Neural progenitor cell (in vitro differentiated cells): ENCODE data around the gene ZCCHC10. TPM values are rescaled to one million over a fixed set of nuclear protein-coding genes. Genes with fewer than 3 reads are reported as not detected.

ENCODE experiments used
- DNase-seq: peaks from one replicate; pipeline ENCODE4 v3.0.0-alpha.2; 2016; ENCODE audit warnings: low spot score
- H2AFZ ChIP-seq: fragments of 200-600 bp; sonication (generic); replicated peaks from 2 replicates; pipeline ENCODE4 v1.6.1; 2016; ENCODE audit warnings: antibody characterized with exemption
- H3F3A ChIP-seq: fragments of 200-600 bp; sonication (generic); 2 replicates; pipeline ENCODE4 v1.6.1; 2016; ENCODE audit warnings: antibody characterized with exemption, low read depth
- H3K27ac ChIP-seq: fragments of 200-600 bp; sonication (generic); 2 replicates; pipeline ENCODE4 v1.5.1; 2016; ENCODE audit warnings: mild to moderate bottlenecking
- H3K27me3 ChIP-seq: fragments of 200-600 bp; sonication (generic); 2 replicates; pipeline ENCODE4 v1.6.1; 2016; ENCODE audit warnings: mild to moderate bottlenecking, moderate library complexity
- H3K36me3 ChIP-seq: fragments of 200-600 bp; sonication (generic); 2 replicates; pipeline ENCODE4 v1.5.1; 2016
- H3K4me1 ChIP-seq: fragments of 200-600 bp; sonication (generic); 2 replicates; pipeline ENCODE4 v1.6.1; 2016; ENCODE audit warnings: mixed run types
- H3K4me2 ChIP-seq: fragments of 200-600 bp; sonication (generic); 2 replicates; pipeline ENCODE4 v1.6.1; 2016
- H3K4me3 ChIP-seq: fragments of 200-600 bp; sonication (generic); 2 replicates; pipeline ENCODE4 v1.5.1; 2016
- H3K79me2 ChIP-seq: fragments of 200-600 bp; sonication (generic); 2 replicates; pipeline ENCODE4 v1.6.1; 2016; ENCODE audit warnings: low read depth
- H3K9ac ChIP-seq: fragments of 200-600 bp; sonication (generic); 2 replicates; pipeline ENCODE4 v1.6.1; 2016
- H3K9me3 ChIP-seq: fragments of 200-600 bp; sonication (generic); 2 replicates; pipeline ENCODE4 v1.5.1; 2016; ENCODE audit warnings: low read depth
- H4K20me1 ChIP-seq: fragments of 200-600 bp; sonication (generic); 2 replicates; pipeline ENCODE4 v1.6.1; 2016; ENCODE audit warnings: low read depth
- H3K27ac Mint-ChIP-seq: 3 replicates; pipeline ENCODE4 v1.8.0; 2021; ENCODE audit warnings: mixed read lengths
- H3K27me3 Mint-ChIP-seq: 2 replicates; pipeline ENCODE4 v1.8.0; 2022; ENCODE audit warnings: low read depth, mild to moderate bottlenecking, inconsistent platforms, moderate library complexity, mixed read lengths; ENCODE audit not compliant: insufficient read depth
- H3K36me3 Mint-ChIP-seq: 3 replicates; pipeline ENCODE4 v1.8.0; 2021; ENCODE audit warnings: mixed read lengths
- H3K4me1 Mint-ChIP-seq: 3 replicates; pipeline ENCODE4 v1.8.0; 2021; ENCODE audit warnings: mixed read lengths
- H3K4me3 Mint-ChIP-seq: 3 replicates; pipeline ENCODE4 v1.8.0; 2021; ENCODE audit warnings: mild to moderate bottlenecking, moderate library complexity, mixed read lengths
- H3K9me3 Mint-ChIP-seq: 3 replicates; pipeline ENCODE4 v1.8.0; 2020; ENCODE audit warnings: mixed read lengths
- EZH2 ChIP-seq: fragments of 200-600 bp; sonication (generic); IDR thresholded peaks from 2 replicates; pipeline ENCODE4 v1.6.1; 2017; ENCODE audit warnings: antibody characterized with exemption, mild to moderate bottlenecking, moderate library complexity
- EZH2phosphoT487 ChIP-seq: fragments of 200-600 bp; sonication (generic); IDR thresholded peaks from 2 replicates; pipeline ENCODE4 v1.6.1; 2017; ENCODE audit warnings: antibody characterized with exemption
- total RNA-seq: library from RNA; depleted of rRNA; stranded (reverse); fragments of >200 nt; gene quantifications from 2 replicates; pipeline ENCODE4 v1.2.3, GENCODE V29; 2015; ENCODE audit warnings: low replicate concordance
- TF ChIP-seq, protein P1 (sequence below): fragments of 200-600 bp; sonication (generic); IDR thresholded peaks from 2 replicates; pipeline ENCODE4 v1.5.1; 2017; ENCODE audit warnings: antibody characterized with exemption, mild to moderate bottlenecking

The ZCCHC10 gene
- total RNA-seq, 1 donor from 2014 or later, result 37.0 TPM

DNA sequence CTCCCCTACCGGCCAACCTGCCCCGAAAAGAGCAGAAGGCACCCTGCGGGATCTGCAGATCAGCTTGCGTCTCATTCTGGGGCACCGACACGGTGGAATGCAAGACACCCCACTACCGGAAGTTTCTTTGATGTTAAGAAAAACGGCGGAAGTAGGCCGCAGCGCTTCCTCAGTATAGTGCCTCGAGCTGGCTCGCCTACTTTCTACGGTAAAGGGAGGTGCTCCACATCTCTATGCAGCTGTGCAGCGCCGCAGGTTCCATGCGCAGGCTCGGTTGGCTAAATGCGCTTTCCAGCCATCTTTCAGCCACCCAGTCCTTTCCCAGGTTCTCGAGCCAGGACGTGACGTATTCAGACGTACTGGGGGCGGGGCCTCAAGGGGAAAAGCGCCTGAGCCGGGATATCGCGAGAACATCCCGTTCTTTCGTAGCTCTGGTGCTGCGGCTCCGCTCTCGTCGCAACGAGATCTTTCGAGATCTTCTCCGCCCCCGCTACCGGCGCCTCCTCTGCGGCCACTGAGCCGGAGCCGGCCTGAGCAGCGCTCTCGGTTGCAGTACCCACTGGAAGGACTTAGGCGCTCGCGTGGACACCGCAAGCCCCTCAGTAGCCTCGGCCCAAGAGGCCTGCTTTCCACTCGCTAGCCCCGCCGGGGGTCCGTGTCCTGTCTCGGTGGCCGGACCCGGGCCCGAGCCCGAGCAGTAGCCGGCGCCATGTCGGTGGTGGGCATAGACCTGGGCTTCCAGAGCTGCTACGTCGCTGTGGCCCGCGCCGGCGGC, 25.4 kb upstream of the ZCCHC10 start, which contains the start of gene HSPA4:
TSS of gene HSPA4 (plus strand) at position 472 of the 775 bp plus-strand sequence. CDS start at position 710, 238 bp downstream.
- Histone ChIP-seq H3K9ac (peak within 1 kb of the TSS; percentile 98), H3K9me3 (no peaks in the 10 kb centered on the region), H4K20me1 (peaks cover 46% of the 10 kb centered on the region), H3K27ac (peak within 1 kb of the TSS; percentile 100), H3K4me2 (peak within 1 kb of the TSS; percentile 90), H2AFZ (peak within 1 kb of the TSS; percentile 54), H3K27me3 (no peaks in the 10 kb centered on the region), H3F3A (peaks cover 26% of the 10 kb centered on the region), H3K4me3 (peak within 1 kb of the TSS; percentile 80), H3K79me2 (peaks cover 60% of the 10 kb centered on the region), H3K4me1 (peaks cover 17% of the 10 kb centered on the region), H3K36me3 (peaks cover 6% of the 10 kb centered on the region)
- H3K27ac Mint-ChIP-seq, result peak within 1 kb of the TSS; percentile 100
- peaks cover 5% of the 10 kb centered on the region for H3K27me3 Mint-ChIP-seq
- peak; percentile 100 for DNase-seq
- peak within 1 kb of the TSS; percentile 91 for H3K4me3 Mint-ChIP-seq
- H3K4me1 Mint-ChIP-seq, result peaks cover 20% of the 10 kb centered on the region
- peaks cover 9% of the 10 kb centered on the region for H3K36me3 Mint-ChIP-seq
- TF ChIP-seq, protein P1, sequence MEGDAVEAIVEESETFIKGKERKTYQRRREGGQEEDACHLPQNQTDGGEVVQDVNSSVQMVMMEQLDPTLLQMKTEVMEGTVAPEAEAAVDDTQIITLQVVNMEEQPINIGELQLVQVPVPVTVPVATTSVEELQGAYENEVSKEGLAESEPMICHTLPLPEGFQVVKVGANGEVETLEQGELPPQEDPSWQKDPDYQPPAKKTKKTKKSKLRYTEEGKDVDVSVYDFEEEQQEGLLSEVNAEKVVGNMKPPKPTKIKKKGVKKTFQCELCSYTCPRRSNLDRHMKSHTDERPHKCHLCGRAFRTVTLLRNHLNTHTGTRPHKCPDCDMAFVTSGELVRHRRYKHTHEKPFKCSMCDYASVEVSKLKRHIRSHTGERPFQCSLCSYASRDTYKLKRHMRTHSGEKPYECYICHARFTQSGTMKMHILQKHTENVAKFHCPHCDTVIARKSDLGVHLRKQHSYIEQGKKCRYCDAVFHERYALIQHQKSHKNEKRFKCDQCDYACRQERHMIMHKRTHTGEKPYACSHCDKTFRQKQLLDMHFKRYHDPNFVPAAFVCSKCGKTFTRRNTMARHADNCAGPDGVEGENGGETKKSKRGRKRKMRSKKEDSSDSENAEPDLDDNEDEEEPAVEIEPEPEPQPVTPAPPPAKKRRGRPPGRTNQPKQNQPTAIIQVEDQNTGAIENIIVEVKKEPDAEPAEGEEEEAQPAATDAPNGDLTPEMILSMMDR, result no peak
- peak; percentile 56 for TF ChIP-seq EZH2
- no peak for TF ChIP-seq EZH2phosphoT487
- peaks cover 2% of the 10 kb centered on the region for H3K9me3 Mint-ChIP-seq

DNA sequence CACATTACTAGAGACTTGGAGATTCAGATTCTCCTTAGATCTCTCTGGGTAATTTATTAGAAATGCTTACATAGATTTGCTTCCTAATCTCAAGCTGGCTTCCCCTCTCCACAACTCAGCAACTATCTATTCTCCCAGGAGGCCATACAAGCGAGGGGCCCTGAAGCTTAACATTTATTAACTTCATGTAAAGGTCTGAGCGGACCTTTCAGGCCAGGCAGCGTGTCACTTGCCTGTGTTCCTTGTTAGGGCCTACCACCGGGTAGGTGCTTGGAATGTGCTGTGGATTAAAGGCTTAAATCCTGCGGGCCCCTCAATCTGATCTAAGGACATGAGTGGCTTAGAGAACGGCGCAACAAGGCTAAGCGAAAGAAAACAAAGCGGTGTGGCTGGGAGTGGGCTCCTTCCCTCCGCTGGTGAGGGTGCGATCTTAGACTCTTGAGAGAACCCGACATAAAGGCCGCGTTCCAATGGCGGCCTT, 24.8 kb upstream of the ZCCHC10 start:
- peak overlapping the region; percentile 38 for H2AFZ ChIP-seq
- peak overlapping the region; percentile 91 for H3K4me3 Mint-ChIP-seq
- peak overlapping the region; percentile 90 for H3K4me2 ChIP-seq
- H3F3A ChIP-seq, result peaks cover 26% of the 10 kb centered on the region
- peaks cover 9% of the 10 kb centered on the region for H3K36me3 Mint-ChIP-seq
- peak overlapping the region; percentile 100 for H3K27ac ChIP-seq
- H3K9ac ChIP-seq, result peak overlapping the region; percentile 98
- peaks cover 6% of the 10 kb centered on the region for H3K36me3 ChIP-seq
- H3K4me3 ChIP-seq, result peak overlapping the region; percentile 80
- no peaks in the 10 kb centered on the region for H3K27me3 ChIP-seq
- H3K4me1 Mint-ChIP-seq, result peaks cover 20% of the 10 kb centered on the region
- H3K27me3 Mint-ChIP-seq, result peaks cover 5% of the 10 kb centered on the region
- no peaks in the 10 kb centered on the region for H3K9me3 ChIP-seq
- H3K9me3 Mint-ChIP-seq, result peaks cover 2% of the 10 kb centered on the region
- H3K79me2 ChIP-seq, result peaks cover 54% of the 10 kb centered on the region
- peaks cover 17% of the 10 kb centered on the region for H3K4me1 ChIP-seq
- H3K27ac Mint-ChIP-seq, result peak overlapping the region; percentile 100
- TF ChIP-seq, protein P1, result peak; percentile 9
- no peak for TF ChIP-seq EZH2
- peak; percentile 43 for TF ChIP-seq EZH2phosphoT487
- peak; percentile 89 for DNase-seq
- H4K20me1 ChIP-seq, result peaks cover 39% of the 10 kb centered on the region

DNA sequence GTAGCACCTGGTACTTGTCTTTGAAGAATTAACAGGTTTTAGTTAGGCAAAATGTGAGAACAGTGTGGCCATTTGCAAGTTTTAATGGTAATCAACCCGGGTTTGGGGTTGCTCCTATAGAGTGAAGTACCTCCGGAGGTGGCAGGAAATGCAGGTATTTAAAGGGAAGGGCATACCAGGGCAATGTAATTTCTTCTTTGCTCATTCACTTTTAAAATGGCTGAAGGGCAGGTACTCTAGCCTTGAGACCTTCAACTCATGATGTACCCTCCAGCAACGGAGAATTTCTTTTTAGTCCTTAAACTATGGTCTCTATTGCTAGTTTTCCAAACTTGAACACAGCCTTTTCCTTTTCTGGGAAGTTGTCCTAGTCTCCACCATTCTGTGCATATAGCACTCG, 24.2 kb upstream of the ZCCHC10 start:
- Histone ChIP-seq H3F3A (peaks cover 26% of the 10 kb centered on the region), H3K9ac (peak overlapping the region; percentile 98), H3K4me2 (peak overlapping the region; percentile 90), H3K27ac (peak overlapping the region; percentile 100), H3K36me3 (peaks cover 6% of the 10 kb centered on the region), H3K9me3 (no peaks in the 10 kb centered on the region), H3K27me3 (no peaks in the 10 kb centered on the region), H2AFZ (no peak overlapping the region), H3K4me3 (peak overlapping the region; percentile 80), H3K79me2 (peaks cover 48% of the 10 kb centered on the region), H4K20me1 (peaks cover 34% of the 10 kb centered on the region), H3K4me1 (peaks cover 17% of the 10 kb centered on the region)
- Mint-ChIP-seq H3K4me3 (peak overlapping the region; percentile 91), H3K36me3 (peaks cover 7% of the 10 kb centered on the region), H3K27me3 (peaks cover 5% of the 10 kb centered on the region), H3K9me3 (peaks cover 2% of the 10 kb centered on the region), H3K27ac (peak overlapping the region; percentile 100), H3K4me1 (peaks cover 20% of the 10 kb centered on the region)
- TF ChIP-seq EZH2phosphoT487 (no peak), EZH2 (no peak)
- TF ChIP-seq, protein P1, result no peak
- no peak for DNase-seq
